ENCODE measurements around the gene CLHC1.

DNA sequence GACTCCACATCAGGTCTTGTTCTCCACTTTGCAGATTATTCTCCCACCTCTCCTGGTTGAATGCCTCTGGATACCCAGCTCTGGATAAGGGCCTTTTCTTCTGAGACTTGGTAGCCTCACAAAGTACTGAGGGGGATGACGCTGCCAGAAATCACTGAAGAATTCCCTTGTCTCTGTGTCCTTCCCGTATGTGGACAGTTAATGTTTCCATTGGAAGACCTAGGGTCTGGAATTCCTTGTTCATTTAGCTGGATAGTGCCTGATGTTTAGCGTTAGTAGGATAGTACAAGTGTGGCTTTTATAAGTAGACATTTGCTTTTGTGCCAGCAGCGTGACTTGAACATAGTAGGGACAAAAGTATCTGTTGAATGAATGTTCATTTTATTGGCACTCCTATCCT lies 76.9 kb downstream of the CLHC1 start:
- no peak for TF ChIP-seq EZH2phosphoT487 (IDR thresholded peaks at IDR 0.05; ENCODE audit: low read depth, severe bottlenecking, unreplicated experiment)
- TF ChIP-seq, protein P1, sequence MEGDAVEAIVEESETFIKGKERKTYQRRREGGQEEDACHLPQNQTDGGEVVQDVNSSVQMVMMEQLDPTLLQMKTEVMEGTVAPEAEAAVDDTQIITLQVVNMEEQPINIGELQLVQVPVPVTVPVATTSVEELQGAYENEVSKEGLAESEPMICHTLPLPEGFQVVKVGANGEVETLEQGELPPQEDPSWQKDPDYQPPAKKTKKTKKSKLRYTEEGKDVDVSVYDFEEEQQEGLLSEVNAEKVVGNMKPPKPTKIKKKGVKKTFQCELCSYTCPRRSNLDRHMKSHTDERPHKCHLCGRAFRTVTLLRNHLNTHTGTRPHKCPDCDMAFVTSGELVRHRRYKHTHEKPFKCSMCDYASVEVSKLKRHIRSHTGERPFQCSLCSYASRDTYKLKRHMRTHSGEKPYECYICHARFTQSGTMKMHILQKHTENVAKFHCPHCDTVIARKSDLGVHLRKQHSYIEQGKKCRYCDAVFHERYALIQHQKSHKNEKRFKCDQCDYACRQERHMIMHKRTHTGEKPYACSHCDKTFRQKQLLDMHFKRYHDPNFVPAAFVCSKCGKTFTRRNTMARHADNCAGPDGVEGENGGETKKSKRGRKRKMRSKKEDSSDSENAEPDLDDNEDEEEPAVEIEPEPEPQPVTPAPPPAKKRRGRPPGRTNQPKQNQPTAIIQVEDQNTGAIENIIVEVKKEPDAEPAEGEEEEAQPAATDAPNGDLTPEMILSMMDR (IDR thresholded peaks at IDR 0.05; ENCODE audit: poor library complexity), result no peak
